ENCODE data around the gene TP53TG5. TPM values are rescaled to one million over a fixed set of nuclear protein-coding genes. Genes with fewer than 3 reads are reported as not detected.
A peak's percentile ranks its signal among the peaks of the same experiment; 100 is the strongest.

The TP53TG5 gene
- total RNA-seq, 2 experiments from 2014 or later, result not detected

DNA sequence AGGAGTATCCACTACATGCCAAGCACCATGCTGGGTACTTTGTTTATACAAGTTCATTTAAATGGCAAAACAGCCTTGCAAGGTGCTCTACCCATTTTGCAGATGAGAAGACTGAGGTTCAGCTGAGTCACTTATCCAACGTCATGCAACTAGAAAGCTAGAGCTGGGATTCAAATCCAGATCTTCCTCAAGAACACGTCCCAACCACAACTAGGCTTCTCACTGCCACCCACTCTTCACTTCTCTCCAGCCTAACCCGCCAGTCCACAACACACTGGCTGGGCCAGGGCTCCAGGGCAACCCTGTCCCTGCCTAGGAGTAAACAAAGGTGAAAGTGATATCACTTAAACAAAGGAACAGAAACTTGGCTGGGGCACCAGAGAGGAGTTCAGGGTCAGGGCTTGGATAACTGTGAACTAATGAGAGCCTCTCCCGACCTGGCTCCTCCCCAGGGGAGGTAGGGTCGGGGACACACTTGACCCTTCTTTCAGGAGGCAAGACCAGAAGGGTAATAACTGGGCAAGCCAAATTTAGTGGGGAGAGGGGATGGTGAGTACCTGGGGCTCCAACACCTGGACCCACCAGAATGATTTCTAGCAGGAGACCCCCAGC lies 37.8 kb downstream of the TP53TG5 start:
- intact Hi-C loops (cut with micrococcal nuclease; ENCODE audit: unreplicated experiment), result no loop called here
- Histone ChIP-seq H3K27ac (ENCODE audit: low read depth, low read length, poor library complexity, severe bottlenecking) (no peak overlapping the region), H2AFZ (ENCODE audit: low read length) (no peak overlapping the region), H3K4me1 (ENCODE audit: insufficient read depth, low read length, poor library complexity, severe bottlenecking) (peaks cover 34% of the 10 kb centered on the region), H3K36me3 (ENCODE audit: insufficient read depth, low read length) (no peaks in the 10 kb centered on the region), H3K9me2 (ENCODE audit: insufficient read depth, low read length) (no peaks in the 10 kb centered on the region), H4K20me1 (ENCODE audit: insufficient read depth, low read length) (no peaks in the 10 kb centered on the region), H3K9me3 (ENCODE audit: low read length) (no peaks in the 10 kb centered on the region), H3K79me2 (ENCODE audit: insufficient read depth, low read depth, low read length) (no peaks in the 10 kb centered on the region), H3K4me3 (ENCODE audit: low read depth, low read length, poor library complexity, severe bottlenecking) (no peak overlapping the region), H3K4me2 (ENCODE audit: low read length) (peak overlapping the region; percentile 27)
- DNase-seq (ENCODE audit: low spot score), result no peak
- TF ChIP-seq, protein P1, sequence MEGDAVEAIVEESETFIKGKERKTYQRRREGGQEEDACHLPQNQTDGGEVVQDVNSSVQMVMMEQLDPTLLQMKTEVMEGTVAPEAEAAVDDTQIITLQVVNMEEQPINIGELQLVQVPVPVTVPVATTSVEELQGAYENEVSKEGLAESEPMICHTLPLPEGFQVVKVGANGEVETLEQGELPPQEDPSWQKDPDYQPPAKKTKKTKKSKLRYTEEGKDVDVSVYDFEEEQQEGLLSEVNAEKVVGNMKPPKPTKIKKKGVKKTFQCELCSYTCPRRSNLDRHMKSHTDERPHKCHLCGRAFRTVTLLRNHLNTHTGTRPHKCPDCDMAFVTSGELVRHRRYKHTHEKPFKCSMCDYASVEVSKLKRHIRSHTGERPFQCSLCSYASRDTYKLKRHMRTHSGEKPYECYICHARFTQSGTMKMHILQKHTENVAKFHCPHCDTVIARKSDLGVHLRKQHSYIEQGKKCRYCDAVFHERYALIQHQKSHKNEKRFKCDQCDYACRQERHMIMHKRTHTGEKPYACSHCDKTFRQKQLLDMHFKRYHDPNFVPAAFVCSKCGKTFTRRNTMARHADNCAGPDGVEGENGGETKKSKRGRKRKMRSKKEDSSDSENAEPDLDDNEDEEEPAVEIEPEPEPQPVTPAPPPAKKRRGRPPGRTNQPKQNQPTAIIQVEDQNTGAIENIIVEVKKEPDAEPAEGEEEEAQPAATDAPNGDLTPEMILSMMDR (conservative IDR thresholded peaks at IDR 0.05; ENCODE audit: low read length), result no peak
- no peak for TF ChIP-seq EZH2phosphoT487 (IDR thresholded peaks at IDR 0.05; ENCODE audit: borderline replicate concordance, low read depth, low read length)
- ChIA-PET CTCF (ENCODE audit: unreplicated experiment) (no interaction called here), POLR2A (interaction anchor here (0.6 kb wide), 1 partner anchor 107 kb away, joined by 3 read pairs; no protein-coding TSS in a partner anchor)
- BruUV-seq (replicated peaks), result no TSS peak

DNA sequence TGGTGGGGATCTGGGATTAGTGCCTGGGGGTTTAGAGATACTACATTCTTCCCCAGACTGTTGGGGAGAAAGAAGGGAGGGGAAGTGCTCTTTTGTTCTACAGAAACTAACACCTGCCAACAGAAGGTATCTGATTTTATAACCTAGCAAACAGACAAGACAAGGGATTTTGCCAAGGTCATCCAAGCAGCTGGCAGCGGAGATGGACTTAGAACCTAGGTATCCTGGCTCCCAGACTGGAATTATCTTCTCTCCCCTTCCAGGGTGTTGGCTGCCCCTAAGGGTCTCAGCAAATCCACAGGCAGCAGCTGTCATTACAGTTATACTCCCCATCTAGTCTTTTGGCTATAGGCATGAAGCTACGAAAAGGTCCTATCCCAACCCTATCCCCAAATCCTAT lies 38.3 kb downstream of the TP53TG5 start:
- Histone ChIP-seq H3K27ac (ENCODE audit: low read depth, low read length, poor library complexity, severe bottlenecking) (no peak overlapping the region), H3K4me3 (ENCODE audit: low read depth, low read length, poor library complexity, severe bottlenecking) (no peak overlapping the region), H3K79me2 (ENCODE audit: insufficient read depth, low read depth, low read length) (no peaks in the 10 kb centered on the region), H2AFZ (ENCODE audit: low read length) (no peak overlapping the region), H3K36me3 (ENCODE audit: insufficient read depth, low read length) (no peaks in the 10 kb centered on the region), H3K4me1 (ENCODE audit: insufficient read depth, low read length, poor library complexity, severe bottlenecking) (peaks cover 29% of the 10 kb centered on the region), H3K9me3 (ENCODE audit: low read length) (no peaks in the 10 kb centered on the region), H3K4me2 (ENCODE audit: low read length) (peak overlapping the region; percentile 27; the same call in 1 of the 2 replicates), H3K9me2 (ENCODE audit: insufficient read depth, low read length) (no peaks in the 10 kb centered on the region), H4K20me1 (ENCODE audit: insufficient read depth, low read length) (no peaks in the 10 kb centered on the region)
- DNase-seq (ENCODE audit: low spot score), result peak; percentile 39
- CTCF ChIA-PET (ENCODE audit: unreplicated experiment), result no interaction called here
- no peak for TF ChIP-seq EZH2phosphoT487 (IDR thresholded peaks at IDR 0.05; ENCODE audit: borderline replicate concordance, low read depth, low read length)
- TF ChIP-seq, protein P1 (conservative IDR thresholded peaks at IDR 0.05; ENCODE audit: low read length), result no peak
- BruUV-seq (replicated peaks), result no TSS peak
- intact Hi-C loops (cut with micrococcal nuclease; ENCODE audit: unreplicated experiment), result no loop called here
- POLR2A ChIA-PET, result interaction anchor here (0.6 kb wide), 1 partner anchor 107 kb away, joined by 3 read pairs; no protein-coding TSS in a partner anchor

DNA sequence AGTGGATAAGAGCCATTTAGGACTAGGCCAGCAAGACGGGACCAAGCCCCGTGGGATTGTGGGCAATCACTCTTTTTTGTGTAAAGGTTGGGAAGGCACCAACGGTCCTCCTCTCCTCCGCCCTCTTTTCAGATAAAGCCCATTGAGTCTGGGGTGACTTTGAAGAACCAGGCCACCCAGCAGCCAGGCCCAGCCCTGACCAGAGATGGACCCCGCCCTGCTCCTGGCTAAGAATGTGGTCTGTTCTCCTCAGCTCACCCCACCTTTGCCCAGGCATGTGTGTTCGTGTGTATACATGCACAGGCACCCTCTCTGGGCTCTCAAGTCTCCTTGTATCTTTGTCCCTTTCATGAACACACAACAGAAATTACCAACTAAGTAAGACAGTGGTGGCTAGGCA lies 39.0 kb downstream of the TP53TG5 start:
- Histone ChIP-seq H3K9me3 (ENCODE audit: low read length) (no peaks in the 10 kb centered on the region), H3K4me2 (ENCODE audit: low read length) (peak overlapping the region; percentile 27; the same call in 1 of the 2 replicates), H2AFZ (ENCODE audit: low read length) (no peak overlapping the region), H3K4me1 (ENCODE audit: insufficient read depth, low read length, poor library complexity, severe bottlenecking) (peaks cover 26% of the 10 kb centered on the region), H3K27ac (ENCODE audit: low read depth, low read length, poor library complexity, severe bottlenecking) (no peak overlapping the region), H3K79me2 (ENCODE audit: insufficient read depth, low read depth, low read length) (no peaks in the 10 kb centered on the region), H3K9me2 (ENCODE audit: insufficient read depth, low read length) (no peaks in the 10 kb centered on the region), H3K36me3 (ENCODE audit: insufficient read depth, low read length) (no peaks in the 10 kb centered on the region), H4K20me1 (ENCODE audit: insufficient read depth, low read length) (no peaks in the 10 kb centered on the region), H3K4me3 (ENCODE audit: low read depth, low read length, poor library complexity, severe bottlenecking) (no peak overlapping the region)
- POLR2A ChIA-PET, result interaction anchor here (0.6 kb wide), 2 partner anchors 13 to 33 kb away, joined by 3 read pairs; no protein-coding TSS in a partner anchor
- intact Hi-C loops (cut with micrococcal nuclease; ENCODE audit: unreplicated experiment), result no loop called here
- DNase-seq (ENCODE audit: low spot score), result no peak
- BruUV-seq (replicated peaks), result no TSS peak
- CTCF ChIA-PET (ENCODE audit: unreplicated experiment), result no interaction called here
- TF ChIP-seq EZH2phosphoT487 (IDR thresholded peaks at IDR 0.05; ENCODE audit: borderline replicate concordance, low read depth, low read length), result no peak
- TF ChIP-seq, protein P1 (conservative IDR thresholded peaks at IDR 0.05; ENCODE audit: low read length), result no peak
